Ovary (tissue), 1 donor: ENCODE measurements around the gene OR6V1.

Experiments
- EP300 ChIP-seq: sonication (generic); formaldehyde crosslinking; IDR thresholded peaks from one replicate; pipeline ENCODE4 v1.6.1; 2017; ENCODE audit warnings: antibody characterized with exemption
- POLR2A ChIP-seq: fragments of 450-650 bp; IDR thresholded peaks from one replicate; pipeline ENCODE4 v1.6.1; 2017; ENCODE audit warnings: antibody characterized with exemption, mild to moderate bottlenecking, moderate library complexity

DNA sequence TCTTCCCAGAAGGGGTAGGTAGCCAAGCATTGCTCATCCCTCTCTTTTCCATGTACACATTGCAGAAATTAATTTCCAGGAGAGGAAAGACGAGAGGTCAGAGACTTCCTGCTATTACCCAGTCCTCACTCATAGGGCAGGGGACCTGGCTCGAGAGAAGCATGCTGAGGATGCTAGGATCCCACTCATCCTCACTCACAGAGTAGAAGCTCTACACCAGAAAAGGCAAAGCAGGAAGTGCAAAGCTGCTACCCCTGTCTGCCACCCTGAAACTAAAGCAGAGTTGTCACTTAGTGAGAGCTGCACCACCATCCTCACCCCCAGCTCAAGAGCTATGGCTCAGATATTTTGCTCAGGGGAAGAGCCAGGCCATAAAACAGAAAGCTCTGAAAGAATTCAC lies 35.1 kb upstream of the OR6V1 start:
- TF ChIP-seq POLR2A (no peak), EP300 (no peak)
